Amygdala (tissue), 56 donors: ENCODE measurements around the gene ABHD17A.
A peak's percentile ranks its signal among the peaks of the same experiment; 100 is the strongest.
"Not testable (repeated sequence)": the region's sequence is repeated elsewhere in the genome, so short reads cannot be mapped to it uniquely, and the experiment has no call there.

Experiments
- DNase-seq, 56 donors: peaks; one replicate each; lab custom pipeline; 2025; lab: John Stamatoyannopoulos, UW

Gene ABHD17A

GRCh38 chr19:1882089-1882785 is 3.1 kb downstream of the ABHD17A start:
- DNase-seq: peak in 25 of 56 donors; percentile 19 to 76 (median 52)

DNA sequence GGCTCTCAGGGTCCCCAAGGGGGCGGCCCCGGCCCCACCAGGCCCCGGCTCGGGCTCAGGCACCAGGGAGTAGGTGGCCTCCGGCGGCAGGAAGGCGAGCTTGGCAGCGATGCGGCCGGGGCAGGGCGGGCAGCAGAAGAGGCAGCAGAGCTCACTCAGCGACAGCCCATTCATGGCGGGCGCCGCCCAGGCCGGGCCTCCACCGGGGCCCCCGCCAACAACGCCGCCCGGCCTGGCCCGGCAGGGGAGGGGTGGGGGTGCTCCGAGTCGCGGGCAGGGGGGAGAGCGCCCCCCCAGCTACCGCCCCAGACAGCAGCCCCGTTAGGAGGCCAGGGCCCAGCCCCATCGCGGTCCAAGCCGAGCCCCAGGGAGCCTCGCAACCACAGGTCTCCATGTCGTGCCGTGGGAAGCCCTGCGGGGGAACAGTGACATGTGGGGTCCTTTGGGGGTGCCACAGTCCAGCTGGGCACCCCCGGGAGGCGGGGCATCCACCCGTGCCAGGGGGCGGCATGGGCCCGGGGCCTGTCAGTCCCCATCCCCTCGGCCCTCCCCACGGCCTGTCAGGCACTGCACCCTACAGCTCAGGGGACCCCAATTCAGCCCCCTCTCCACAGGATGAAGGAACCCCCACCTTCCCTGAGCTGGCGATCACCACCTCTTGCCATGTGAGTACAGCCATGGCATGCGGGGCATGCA is 3.8 kb downstream of the ABHD17A start:
- peak in 9 of 56 donors; percentile 25 to 60 (median 41) for DNase-seq

DNA sequence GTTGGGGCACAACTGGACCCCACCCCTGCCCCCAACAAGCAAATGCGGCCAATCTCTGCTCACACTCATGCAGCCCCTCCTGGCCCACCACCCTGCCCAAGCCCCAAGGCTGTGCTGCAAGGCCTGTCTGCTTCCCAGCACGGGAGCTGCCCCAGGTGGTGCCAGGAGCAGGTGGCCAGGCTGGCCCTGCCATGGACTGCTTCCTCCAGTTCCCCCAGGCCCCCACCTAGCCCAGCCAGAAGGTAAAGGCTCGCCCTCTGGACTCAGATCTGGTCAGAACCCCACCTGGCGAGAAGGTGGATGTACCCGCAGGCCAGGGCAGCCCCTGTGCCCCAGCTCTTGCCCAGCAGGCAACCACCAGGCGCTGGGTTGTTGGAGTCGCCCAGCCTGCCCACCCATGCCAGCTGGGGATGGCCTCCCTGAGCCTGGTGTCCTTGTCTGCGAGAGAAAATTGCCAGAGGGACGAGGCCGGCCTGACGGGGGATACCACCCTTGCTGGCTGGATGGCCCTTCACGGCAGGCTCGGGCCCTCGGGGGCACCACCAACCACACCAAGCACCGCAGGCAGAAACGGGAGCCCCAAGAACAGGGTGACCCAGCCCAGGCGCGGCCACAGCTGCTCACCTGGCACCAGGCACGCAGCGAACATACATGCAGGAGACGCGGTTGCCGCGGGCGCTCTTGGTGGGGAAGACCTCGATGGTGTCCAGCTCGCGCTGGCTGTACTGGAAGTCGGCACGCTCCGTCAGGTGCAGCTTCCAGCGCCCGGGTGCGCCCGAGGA is 4.5 kb downstream of the ABHD17A start:
- no peak for DNase-seq

GRCh38 chr19:1879982-1880381 is 5.3 kb downstream of the ABHD17A start:
- DNase-seq: not testable (repeated sequence)

- not testable (repeated sequence) for DNase-seq
These were observed 6.7 kb downstream of the ABHD17A start for GRCh38 chr19:1878583-1878982.

- not testable (repeated sequence) for DNase-seq
These were observed 8.0 kb downstream of the ABHD17A start for GRCh38 chr19:1877280-1877660.

DNA sequence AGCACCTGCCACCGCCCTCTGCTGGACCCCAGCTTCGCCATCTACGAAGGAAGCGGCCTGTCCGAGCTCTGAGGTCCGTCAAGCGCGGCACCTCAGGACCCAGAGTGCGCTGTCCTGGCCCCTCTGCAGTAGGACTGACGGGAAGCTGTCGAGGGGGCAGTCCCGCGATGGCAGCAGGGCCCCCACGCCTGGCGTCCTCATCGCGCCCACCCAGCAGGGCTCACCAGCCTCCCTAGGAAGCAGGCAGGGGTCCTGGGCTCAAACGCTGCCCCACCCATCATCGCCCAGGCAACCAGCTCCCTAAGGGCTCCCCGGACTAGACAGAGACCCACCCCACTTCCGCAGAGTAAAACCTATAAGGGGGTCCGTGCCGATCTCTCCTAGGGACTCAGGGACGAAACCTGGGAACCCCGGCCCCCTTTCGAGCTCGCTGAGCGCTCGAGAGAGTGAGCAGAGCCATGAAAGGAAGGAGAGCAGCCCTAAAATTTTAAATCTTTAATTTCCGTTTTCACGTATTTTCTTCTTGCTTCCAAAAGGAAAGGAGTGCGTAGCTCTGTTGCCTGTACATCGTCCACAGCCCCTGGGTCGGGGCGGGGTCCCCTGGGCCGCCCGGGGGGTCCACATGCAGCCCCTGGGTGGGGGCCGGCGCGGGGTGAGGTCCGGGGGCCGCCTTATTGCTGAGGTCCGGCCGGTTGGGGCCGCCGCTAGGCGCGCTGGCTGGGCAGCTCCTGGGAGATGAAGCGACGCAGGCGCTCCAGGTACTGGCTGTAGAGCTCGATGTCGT is 8.6 kb downstream of the ABHD17A start:
- DNase-seq: not testable (repeated sequence)

- DNase-seq: peak in 55 of 56 donors; percentile 50 to 96 (median 84)
These were observed 9.4 kb downstream of the ABHD17A start for GRCh38 chr19:1875646-1876495.

GRCh38 chr19:1875265-1875645 is 10.0 kb downstream of the ABHD17A start:
- DNase-seq: not testable (repeated sequence)

DNA sequence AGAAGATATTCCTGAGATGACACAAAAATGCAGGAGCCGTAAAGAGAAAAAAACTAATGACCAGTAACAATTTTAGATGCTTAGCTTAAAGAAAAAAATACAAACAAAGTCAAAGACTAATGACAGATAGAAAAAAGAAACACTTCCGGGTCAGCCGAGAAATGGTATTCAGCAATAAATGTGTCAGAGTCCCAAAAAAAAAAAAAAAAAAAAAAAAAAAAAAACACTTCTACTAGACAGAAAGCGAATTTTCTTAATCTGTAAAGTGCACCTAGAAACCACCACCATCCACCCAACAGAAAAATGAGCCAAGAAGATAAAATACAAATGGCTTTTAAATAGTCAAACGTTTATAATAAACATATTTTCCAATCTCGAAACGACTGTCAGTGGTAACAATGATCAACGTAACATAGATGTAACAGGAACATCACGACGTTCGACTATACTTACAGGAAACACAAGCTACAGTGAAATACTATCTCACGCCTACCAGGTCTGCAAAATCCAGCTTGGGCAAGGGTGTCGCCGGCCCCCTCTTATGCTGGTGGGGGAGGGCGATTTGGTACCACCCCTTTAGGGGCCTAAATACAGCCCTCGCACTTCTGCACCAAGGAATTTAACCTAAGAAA is 10.6 kb downstream of the ABHD17A start:
- DNase-seq: no peak

GRCh38 chr19:1873524-1874473 is 11.5 kb downstream of the ABHD17A start:
- peak in 26 of 56 donors; percentile 28 to 82 (median 57) for DNase-seq

- peak in 1 of 56 donors; percentile 60 for DNase-seq
These were observed 12.3 kb downstream of the ABHD17A start for GRCh38 chr19:1872807-1873523.

DNA sequence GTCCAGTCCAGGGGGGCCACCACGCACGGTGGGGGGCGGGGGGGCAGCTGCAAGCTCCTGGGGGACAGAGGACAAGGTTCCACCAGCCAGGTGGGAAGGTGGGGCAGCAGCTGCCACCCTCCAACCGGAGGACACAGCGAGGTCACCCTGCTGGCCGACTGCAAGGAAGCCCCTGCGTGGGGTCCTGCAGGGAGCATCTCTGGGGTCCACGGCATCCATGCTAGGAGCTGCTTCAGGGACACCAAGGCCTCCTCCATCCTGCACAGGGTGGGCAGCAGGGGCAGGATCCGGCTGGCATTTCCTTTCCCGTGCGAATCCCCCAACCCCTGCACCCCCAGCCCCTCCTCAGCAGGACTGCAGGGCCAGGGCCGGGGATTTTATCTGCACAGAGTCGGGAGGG is 13.7 kb downstream of the ABHD17A start:
- DNase-seq: no peak

DNA sequence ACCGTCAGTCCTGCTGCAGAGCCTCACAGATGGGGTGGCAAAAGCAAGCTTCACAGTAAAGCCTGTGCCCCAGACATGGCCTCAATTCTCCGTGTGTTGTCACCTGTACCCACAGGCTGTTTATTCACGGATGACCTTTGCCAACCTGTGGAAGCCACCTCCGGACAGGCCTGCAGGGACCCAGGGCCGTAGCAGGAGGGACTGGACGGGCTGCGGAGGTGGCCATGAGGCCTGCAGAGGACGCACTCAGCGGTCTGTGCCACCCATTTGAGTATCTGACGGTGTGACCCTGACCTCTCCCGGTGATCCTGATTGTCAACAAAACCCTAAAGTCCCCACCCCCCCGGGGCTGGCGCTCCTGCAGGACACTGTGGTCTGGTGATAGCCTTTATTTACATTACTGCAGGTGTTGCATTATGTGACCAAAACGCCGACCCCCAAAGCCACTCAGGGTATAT is 14.1 kb downstream of the ABHD17A start:
- DNase-seq: no peak

DNA sequence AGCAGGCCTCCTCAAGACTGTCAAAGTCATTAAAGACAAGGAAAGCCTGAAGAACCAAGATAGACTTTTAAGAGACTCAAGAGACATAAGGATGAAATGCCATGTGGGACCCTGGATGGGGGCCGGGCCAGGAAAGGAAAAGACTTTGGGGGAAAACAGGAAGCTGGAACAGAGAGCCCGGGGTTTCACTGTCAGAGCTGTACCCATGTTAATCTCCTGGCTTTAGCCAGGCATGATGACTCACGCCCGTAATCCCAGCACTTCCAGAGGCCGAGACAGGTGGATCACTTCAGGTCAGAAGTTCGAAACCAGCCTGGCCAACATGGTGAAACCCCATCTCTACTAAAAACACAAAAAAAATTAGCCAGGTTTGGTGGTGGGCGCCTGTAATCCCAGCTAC is 16.3 kb downstream of the ABHD17A start:
- DNase-seq: no peak

- no peak for DNase-seq
These were observed 18.0 kb downstream of the ABHD17A start for GRCh38 chr19:1867349-1867724.

DNA sequence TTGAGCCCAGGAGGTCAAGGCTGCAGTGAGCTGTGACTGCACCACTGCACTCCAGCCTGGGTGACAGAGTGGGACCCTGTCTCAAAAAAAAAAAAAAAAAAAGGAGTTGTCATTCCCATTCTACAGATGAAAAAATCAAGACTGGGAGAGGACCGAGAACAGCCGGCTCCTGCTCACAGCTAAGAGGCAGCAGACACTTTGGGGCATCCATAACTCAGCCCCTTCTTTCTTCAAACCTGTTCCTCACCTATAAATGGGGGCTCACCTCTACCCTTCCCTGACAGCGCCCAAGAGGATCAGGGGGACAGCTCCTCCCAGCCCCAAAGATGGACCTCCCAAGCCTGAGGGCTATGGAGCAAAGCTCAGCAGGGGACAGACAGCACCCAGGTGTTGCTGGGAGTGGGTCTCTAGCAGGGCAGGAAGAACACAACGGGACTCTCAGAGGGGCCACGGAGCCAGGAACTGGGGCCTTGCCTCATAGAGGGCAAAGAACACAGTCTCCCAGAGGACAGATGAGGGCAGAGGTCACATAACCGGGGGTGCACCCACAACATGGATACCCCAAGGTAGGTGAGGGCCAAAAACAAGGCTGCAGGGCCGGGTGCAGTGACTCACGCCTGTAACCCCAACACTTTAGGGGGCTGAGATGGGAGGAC is 18.5 kb downstream of the ABHD17A start:
- no peak for DNase-seq
